Upper lobe of right lung (tissue), 1 donor: ENCODE measurements around the gene CTNNBL1. TPM values are rescaled to one million over a fixed set of nuclear protein-coding genes. Genes with fewer than 3 reads are reported as not detected.

Experiments used
- ATAC-seq: fragments of 200-7000 bp; cut with Tn5 transposase; one replicate; pipeline ENCODE4 v1.9.1; 2020; ENCODE audit warnings: mild to moderate bottlenecking, moderate library complexity
- DNase-seq: peaks from one replicate; pipeline ENCODE4 v3.0.0-alpha.2; 2020
- H3K27ac ChIP-seq: fragments of 200-600 bp; one replicate; pipeline ENCODE4 v1.8.0; 2022
- H3K27me3 ChIP-seq: fragments of 200-600 bp; one replicate; pipeline ENCODE4 v1.8.0; 2022; ENCODE audit warnings: mild to moderate bottlenecking
- H3K36me3 ChIP-seq: fragments of 200-600 bp; one replicate; pipeline ENCODE4 v1.8.0; 2022
- H3K4me1 ChIP-seq: fragments of 200-600 bp; one replicate; pipeline ENCODE4 v1.8.0; 2022
- H3K4me3 ChIP-seq: fragments of 200-600 bp; one replicate; pipeline ENCODE4 v1.8.0; 2022; ENCODE audit warnings: mild to moderate bottlenecking
- H3K9me3 ChIP-seq: fragments of 200-600 bp; one replicate; pipeline ENCODE4 v1.8.0; 2022
- CTCF ChIP-seq: fragments of 200-600 bp; IDR thresholded peaks from one replicate; pipeline ENCODE4 v1.8.0; 2022; ENCODE audit warnings: antibody characterized with exemption
- intact Hi-C: fragments of 100-400 bp; cut with DNase I; formaldehyde crosslinking; loops from one replicate; pipeline ENCODE4 v1.11.0; 2022
- total RNA-seq: library from RNA; stranded (reverse); fragmentation: NEBNext Ultra II Directional; extraction: Animal tissue kit (Norgen Biotek cat#: 25700); gene quantifications from one replicate; pipeline ENCODE4 v1.2.1, GENCODE V29; 2021
- donor health status: DM: no; HTN: yes; CAD: no; lungs with severe emphysema.

CTNNBL1 gene
- total RNA-seq, 1 donor from 2014 or later, result 52.8 TPM

DNA sequence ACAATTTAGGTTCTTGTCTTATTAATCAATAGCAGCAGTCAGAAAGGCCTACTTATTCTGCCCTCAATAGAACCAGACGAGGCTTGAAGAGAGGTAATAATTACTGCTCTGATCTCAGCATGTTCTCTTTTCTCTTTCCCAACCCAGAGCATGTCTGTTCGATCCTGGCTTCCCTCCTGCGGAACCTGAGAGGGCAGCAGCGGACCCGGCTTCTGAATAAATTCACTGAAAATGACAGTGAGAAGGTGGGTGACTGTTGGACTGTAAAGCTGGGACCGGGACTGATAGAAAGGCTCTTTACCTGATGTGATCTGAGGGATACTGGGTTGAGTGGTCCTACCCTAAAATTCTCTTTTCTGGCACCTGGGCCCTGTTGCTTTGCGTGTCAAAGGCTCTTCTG lies 146.1 kb downstream of the CTNNBL1 start:
- H3K27ac ChIP-seq, result no peak overlapping the region
- H3K4me3 ChIP-seq, result no peak overlapping the region
- intact Hi-C loops, result no loop called here
- peaks cover 41% of the 10 kb centered on the region for H3K36me3 ChIP-seq
- H3K27me3 ChIP-seq, result no peaks in the 10 kb centered on the region
- H3K4me1 ChIP-seq, result no peaks in the 10 kb centered on the region
- H3K9me3 ChIP-seq, result no peaks in the 10 kb centered on the region
- DNase-seq, result no peak
- no peak for ATAC-seq
- TF ChIP-seq CTCF, result no peak

GRCh38 chr20:37841389-37841788 lies 147.6 kb downstream of the CTNNBL1 start:
- no peak for TF ChIP-seq CTCF
- Histone ChIP-seq H3K36me3 (peaks cover 52% of the 10 kb centered on the region), H3K4me3 (no peak overlapping the region), H3K9me3 (no peaks in the 10 kb centered on the region), H3K27me3 (no peaks in the 10 kb centered on the region), H3K4me1 (no peaks in the 10 kb centered on the region), H3K27ac (no peak overlapping the region)
- ATAC-seq (no peak), DNase-seq (no peak)
- intact Hi-C loops, result no loop called here

GRCh38 chr20:37841971-37842370 lies 148.1 kb downstream of the CTNNBL1 start:
- Histone ChIP-seq H3K4me3 (no peak overlapping the region), H3K27me3 (no peaks in the 10 kb centered on the region), H3K36me3 (peaks cover 52% of the 10 kb centered on the region), H3K4me1 (no peaks in the 10 kb centered on the region), H3K9me3 (no peaks in the 10 kb centered on the region), H3K27ac (no peak overlapping the region)
- no peak for DNase-seq
- peak; percentile 49 for ATAC-seq
- intact Hi-C loops, result no loop called here
- TF ChIP-seq CTCF, result no peak

DNA sequence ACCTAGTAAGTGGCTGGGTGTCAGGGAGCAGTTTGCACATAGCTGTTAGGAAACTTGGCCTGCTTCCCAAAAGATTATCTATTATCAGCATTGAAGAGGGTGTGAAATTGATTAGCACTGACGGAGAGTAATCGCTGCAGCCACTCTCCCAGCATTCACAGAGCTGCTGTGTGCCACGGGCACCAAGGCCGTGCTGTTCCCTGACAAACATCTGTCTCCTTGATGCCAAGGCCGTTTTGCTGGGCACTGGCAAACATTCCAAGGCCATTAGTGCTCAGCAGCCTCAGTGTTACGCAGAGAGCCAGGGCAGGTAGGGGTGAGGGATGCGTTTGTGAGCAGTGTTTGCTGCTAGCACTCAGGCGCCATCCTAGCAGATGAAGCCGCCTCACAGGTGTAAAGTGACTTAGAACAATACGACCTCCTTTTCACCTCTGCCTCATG lies 151.4 kb downstream of the CTNNBL1 start:
- DNase-seq, result no peak
- Histone ChIP-seq H3K4me3 (no peak overlapping the region), H3K4me1 (no peaks in the 10 kb centered on the region), H3K9me3 (no peaks in the 10 kb centered on the region), H3K27me3 (no peaks in the 10 kb centered on the region), H3K36me3 (peaks cover 48% of the 10 kb centered on the region), H3K27ac (no peak overlapping the region)
- intact Hi-C loops, result no loop called here
- no peak for TF ChIP-seq CTCF
- peak; percentile 41 for ATAC-seq

GRCh38 chr20:37845878-37846277 lies 152.0 kb downstream of the CTNNBL1 start:
- H3K9me3 ChIP-seq, result no peaks in the 10 kb centered on the region
- H3K4me3 ChIP-seq, result no peak overlapping the region
- H3K36me3 ChIP-seq, result peaks cover 46% of the 10 kb centered on the region
- intact Hi-C loops, result no loop called here
- no peak for TF ChIP-seq CTCF
- ATAC-seq (no peak), DNase-seq (no peak)
- H3K4me1 ChIP-seq, result no peaks in the 10 kb centered on the region
- H3K27ac ChIP-seq, result no peak overlapping the region
- H3K27me3 ChIP-seq, result no peaks in the 10 kb centered on the region

DNA sequence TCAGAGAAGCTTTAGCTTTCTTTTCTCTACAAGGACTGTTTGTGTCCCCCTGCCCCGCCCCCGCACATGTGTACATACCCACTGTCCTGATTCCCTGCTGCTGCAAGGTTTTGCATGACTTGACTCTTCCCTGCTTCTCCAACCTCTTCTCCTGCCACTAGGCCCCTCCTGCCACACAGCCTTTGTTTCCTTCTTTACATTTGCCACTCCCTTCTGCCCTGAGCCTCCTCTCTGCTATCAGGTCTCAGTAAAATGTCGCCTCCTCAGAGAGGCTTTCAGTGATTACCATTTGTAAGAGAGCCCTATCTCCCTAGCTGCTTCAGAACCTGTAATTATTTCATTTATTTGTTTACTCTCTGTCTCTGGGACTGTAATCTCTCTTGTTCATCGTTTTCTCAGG lies 152.7 kb downstream of the CTNNBL1 start:
- H3K27me3 ChIP-seq, result no peaks in the 10 kb centered on the region
- ATAC-seq (no peak), DNase-seq (no peak)
- H3K4me3 ChIP-seq, result no peak overlapping the region
- intact Hi-C loops, result no loop called here
- no peaks in the 10 kb centered on the region for H3K4me1 ChIP-seq
- TF ChIP-seq CTCF, result no peak
- H3K27ac ChIP-seq, result no peak overlapping the region
- peaks cover 45% of the 10 kb centered on the region for H3K36me3 ChIP-seq
- no peaks in the 10 kb centered on the region for H3K9me3 ChIP-seq
